ENCODE measurements around the gene MRGPRG.
"Not testable (repeated sequence)": the region's sequence is repeated elsewhere in the genome, so short reads cannot be mapped to it uniquely, and the experiment has no call there.

The MRGPRG gene, protein sequence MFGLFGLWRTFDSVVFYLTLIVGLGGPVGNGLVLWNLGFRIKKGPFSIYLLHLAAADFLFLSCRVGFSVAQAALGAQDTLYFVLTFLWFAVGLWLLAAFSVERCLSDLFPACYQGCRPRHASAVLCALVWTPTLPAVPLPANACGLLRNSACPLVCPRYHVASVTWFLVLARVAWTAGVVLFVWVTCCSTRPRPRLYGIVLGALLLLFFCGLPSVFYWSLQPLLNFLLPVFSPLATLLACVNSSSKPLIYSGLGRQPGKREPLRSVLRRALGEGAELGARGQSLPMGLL

DNA sequence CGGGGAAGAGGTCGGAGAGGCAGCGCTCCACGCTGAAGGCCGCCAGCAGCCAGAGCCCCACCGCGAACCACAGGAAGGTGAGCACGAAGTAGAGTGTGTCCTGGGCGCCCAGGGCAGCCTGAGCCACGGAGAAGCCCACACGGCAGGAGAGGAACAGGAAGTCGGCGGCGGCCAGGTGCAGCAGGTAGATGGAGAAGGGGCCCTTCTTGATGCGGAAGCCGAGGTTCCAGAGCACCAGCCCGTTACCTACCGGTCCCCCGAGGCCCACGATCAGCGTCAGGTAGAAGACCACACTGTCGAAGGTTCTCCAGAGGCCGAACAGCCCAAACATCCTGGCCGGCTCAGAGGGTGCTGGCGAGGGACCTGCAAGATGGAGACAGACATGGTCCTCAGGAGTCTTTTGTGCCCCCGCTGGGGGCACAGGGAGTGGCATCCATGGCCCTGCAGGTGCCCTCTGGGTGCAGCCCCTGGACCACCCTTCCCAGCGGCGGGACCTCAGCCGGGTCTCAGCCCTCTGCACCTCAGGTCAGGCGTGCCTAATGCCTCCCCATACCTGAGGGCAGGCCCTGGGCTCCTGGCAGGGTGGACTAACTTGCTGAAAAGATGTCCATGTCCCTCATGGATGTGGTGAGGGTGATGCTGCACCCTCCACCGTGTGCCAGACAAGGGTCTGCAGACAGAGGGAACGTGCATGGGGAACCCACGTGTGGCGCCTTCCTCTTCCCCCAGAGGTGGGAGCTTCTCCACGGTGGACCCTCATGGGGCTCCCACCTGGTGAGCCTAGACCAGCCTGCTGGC lies at the start of gene MRGPRG:
Gene MRGPRG (minus strand): TSS at position 331 of the 798 bp plus-strand sequence. CDS start 0 bp downstream, at position 331.
- DNase-seq (ENCODE audit: low read depth) = no peak
- TF ChIP-seq, protein P1, sequence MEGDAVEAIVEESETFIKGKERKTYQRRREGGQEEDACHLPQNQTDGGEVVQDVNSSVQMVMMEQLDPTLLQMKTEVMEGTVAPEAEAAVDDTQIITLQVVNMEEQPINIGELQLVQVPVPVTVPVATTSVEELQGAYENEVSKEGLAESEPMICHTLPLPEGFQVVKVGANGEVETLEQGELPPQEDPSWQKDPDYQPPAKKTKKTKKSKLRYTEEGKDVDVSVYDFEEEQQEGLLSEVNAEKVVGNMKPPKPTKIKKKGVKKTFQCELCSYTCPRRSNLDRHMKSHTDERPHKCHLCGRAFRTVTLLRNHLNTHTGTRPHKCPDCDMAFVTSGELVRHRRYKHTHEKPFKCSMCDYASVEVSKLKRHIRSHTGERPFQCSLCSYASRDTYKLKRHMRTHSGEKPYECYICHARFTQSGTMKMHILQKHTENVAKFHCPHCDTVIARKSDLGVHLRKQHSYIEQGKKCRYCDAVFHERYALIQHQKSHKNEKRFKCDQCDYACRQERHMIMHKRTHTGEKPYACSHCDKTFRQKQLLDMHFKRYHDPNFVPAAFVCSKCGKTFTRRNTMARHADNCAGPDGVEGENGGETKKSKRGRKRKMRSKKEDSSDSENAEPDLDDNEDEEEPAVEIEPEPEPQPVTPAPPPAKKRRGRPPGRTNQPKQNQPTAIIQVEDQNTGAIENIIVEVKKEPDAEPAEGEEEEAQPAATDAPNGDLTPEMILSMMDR (conservative IDR thresholded peaks at IDR 0.05; ENCODE audit: low read depth, low read length) = no peak
- no peak within 1 kb of the TSS for H3K4me3 ChIP-seq (ENCODE audit: low read length)

DNA sequence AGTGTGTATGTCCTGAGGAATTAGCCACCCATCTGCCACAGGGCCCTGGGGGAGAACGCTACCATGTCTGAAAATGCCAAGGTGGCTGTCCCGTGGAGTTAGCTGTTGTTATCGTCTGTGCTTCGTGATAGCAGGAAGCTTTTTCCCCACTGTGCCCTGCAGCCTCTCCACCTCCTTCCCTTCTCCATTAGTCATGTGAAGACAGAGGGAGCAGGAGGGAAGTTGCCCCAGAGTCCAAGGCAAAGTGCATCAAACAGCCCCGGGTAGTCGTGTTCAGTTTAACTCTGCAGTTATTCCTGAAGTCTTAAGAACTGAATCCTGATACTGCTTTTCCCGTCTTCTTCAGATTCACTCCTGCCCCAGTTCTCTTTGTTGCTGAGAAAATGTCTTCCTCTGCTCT lies 43.9 kb upstream of the MRGPRG start:
- not testable (repeated sequence) for H3K4me3 ChIP-seq (ENCODE audit: low read length); DNase-seq (ENCODE audit: low read depth)

DNA sequence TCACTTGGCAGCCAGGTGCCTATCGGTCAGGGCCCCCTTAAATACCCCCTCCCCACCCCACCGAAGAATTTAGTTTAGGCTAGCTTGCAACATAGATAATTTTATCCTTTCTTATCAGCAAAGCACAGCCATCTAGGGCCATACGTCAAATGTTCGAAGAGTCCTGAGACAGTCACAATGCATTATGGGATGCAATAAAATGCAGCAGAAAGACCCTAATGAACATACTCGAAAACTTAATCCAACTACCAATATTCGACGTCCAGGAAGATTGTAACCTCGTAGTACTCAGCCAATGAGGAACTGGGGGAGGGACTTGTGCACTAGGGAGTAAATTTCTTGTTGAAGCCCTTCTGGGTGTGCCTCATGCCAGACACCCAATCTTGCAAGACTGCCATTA lies 43.2 kb upstream of the MRGPRG start:
- H3K4me3 ChIP-seq (ENCODE audit: low read length); DNase-seq (ENCODE audit: low read depth): not testable (repeated sequence)

DNA sequence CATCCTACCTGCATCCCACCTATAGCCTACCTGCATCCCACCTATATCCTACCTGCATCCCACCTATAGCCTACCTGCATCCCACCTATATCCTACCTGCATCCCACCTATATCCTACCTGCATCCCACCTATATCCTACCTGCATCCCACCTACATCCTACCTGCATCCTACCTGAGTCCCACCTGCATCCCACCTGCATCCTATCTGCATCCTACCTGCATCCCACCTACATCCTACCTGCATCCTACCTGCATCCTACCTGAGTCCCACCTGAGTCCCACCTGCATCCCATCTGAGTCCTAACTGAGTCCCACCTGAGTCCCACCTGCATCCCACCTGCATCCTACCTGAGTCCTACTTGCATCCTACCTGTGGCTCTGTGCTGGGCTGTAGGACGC lies 38.9 kb upstream of the MRGPRG start:
- not testable (repeated sequence) for DNase-seq (ENCODE audit: low read depth); H3K4me3 ChIP-seq (ENCODE audit: low read length)

DNA sequence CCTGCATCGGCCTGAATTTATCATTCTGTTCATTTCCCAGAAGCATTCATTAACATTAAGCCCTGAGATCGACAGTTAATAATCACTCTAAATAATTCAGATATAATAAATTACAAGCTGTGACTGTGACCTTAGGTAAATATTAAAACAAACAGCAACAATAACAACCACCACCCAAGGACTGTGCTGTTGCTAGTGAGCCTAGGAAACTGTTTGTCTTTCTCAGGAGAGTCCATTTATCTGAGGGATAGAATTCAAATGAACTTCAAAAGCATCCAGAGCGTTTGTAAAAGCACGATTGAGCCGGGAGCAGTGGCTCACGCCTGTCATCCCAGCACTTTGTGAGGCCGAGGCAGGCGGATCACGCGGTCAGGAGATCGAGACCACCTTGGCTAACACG lies 36.6 kb upstream of the MRGPRG start:
- not testable (repeated sequence) for H3K4me3 ChIP-seq (ENCODE audit: low read length); DNase-seq (ENCODE audit: low read depth)

DNA sequence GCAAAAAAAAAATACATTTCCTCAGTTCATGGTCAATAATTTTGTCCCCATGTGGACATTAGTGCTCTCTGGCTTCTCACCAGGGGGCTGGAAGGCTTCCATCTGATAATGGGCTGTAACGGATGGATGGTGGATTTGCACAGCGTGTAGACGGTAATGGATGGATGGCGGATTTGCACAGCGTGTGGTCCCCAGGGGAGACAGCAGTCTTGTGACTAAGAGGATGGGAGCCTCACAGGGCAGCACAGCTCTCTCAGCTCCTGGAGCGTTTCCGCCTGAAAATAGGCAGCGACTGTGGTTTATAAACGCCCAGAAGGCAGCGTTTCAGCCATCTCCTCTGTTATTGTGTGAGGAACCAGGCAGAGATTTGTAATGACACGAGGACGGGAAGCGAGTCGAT lies 36.2 kb upstream of the MRGPRG start:
- not testable (repeated sequence) for DNase-seq (ENCODE audit: low read depth); H3K4me3 ChIP-seq (ENCODE audit: low read length)

DNA sequence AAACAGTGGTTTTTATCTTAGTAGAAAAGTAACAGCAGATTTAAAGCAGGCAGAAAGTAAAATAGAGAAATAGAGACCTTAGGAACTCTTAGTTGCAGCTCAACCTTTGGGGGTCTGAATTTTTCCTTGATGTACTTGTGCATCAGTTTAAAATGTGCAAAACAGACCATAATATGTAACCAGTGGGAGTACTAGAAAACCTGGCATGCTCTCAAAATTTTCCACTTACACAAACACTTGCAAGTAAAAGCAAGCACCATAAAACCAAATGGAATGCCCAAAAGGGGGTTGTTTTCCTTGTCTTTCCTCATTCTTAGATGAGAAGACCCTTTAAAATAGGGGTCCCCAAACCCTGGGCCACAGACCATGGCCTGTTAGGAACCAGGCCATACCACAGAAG lies 26.5 kb upstream of the MRGPRG start:
- no peak overlapping the region for H3K4me3 ChIP-seq (ENCODE audit: low read length)
- TF ChIP-seq, protein P1 (conservative IDR thresholded peaks at IDR 0.05; ENCODE audit: low read depth, low read length) = no peak
- no peak for DNase-seq (ENCODE audit: low read depth)

DNA sequence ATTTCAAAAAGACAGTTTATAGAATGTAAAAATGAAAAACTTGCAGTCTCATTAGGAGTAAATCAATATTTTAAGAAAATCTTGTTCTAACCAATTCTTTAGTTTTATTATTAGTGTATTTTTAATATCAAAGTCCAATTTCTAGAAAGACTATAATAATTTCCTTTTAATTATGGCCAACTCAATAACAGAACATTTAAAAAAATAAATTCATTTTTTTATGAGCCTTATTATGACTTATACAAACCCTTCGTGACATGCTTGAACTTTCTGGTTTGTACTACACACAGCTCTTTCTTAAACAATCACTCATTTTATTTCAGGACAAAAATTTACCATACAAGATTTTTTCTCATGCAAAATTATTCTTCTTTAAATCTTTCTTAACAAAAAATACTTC lies 25.3 kb upstream of the MRGPRG start:
- H3K4me3 ChIP-seq (ENCODE audit: low read length) = no peak overlapping the region
- no peak for DNase-seq (ENCODE audit: low read depth)
- TF ChIP-seq, protein P1 (conservative IDR thresholded peaks at IDR 0.05; ENCODE audit: low read depth, low read length) = no peak

DNA sequence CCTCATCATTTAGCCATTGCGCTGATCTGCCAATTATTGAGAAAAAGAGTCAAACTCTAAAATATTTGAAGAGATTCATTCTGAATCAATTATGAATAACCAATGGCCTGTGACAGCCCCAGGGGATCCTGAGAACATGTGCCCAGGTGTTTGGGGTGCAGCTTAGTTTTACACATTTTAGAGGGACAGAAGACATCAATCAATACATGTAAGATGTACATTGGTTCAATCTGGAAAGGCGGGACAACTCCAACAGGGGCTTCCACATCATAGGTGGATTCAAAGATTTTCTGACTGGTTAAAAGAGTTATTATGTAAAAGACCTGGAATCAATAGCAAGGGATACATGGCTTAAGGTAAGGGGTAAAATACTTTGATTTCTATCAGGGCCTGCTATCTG lies 18.5 kb upstream of the MRGPRG start:
- no peak overlapping the region for H3K4me3 ChIP-seq (ENCODE audit: low read length)
- TF ChIP-seq, protein P1 (conservative IDR thresholded peaks at IDR 0.05; ENCODE audit: low read depth, low read length) = no peak
- DNase-seq (ENCODE audit: low read depth) = no peak

DNA sequence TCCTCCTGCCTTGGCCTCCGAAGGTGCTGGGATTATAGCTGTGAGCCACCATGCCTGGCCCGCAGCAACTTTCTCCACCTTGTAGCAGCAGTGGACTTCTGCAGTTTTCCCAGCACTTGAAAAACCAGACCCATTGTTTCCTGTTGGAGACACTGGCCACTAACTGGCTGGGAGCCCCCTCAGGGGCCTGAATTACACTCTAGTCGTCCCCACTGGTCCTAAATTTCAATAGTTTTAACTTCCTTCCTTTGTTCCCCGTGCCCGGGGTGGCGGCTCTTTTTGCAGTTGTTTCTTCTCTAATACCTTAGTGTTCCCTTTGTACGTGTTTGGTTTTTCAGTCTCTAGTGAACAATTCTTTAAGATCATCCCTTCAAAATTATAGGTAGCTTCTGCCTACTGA lies 16.2 kb upstream of the MRGPRG start:
- no peak overlapping the region for H3K4me3 ChIP-seq (ENCODE audit: low read length)
- DNase-seq (ENCODE audit: low read depth) = no peak
- TF ChIP-seq, protein P1 (conservative IDR thresholded peaks at IDR 0.05; ENCODE audit: low read depth, low read length) = no peak
